ENCODE data around the gene DALRD3.

DALRD3 gene

GRCh38 chr3:49028673-49029562 is 10.5 kb upstream of the DALRD3 start, which contains the start of gene IMPDH2:
Gene IMPDH2 (minus strand): TSS chr3:49029398. CDS start chr3:49029350, 48 bp downstream.
- Histone ChIP-seq H3K27ac (ENCODE audit: low read length) (peak within 1 kb of the TSS; percentile 92), H3K4me1 (ENCODE audit: control insufficient read depth in 1 of 2, insufficient read depth in 2 of 2, low read length in 2 of 2) (peaks cover 12 to 14% of the 10 kb centered on the region in 2 donors), H3K36me3 (ENCODE audit: control insufficient read depth in 1 of 2, insufficient read depth in 2 of 2, low read length in 2 of 2) (peaks cover 54 to 58% of the 10 kb centered on the region in 2 donors), H3K9me3 (ENCODE audit: control insufficient read depth in 1 of 2, low read length in 2 of 2) (no peaks in the 10 kb centered on the region), H3K27me3 (ENCODE audit: low read depth, low read length) (no peaks in the 10 kb centered on the region), H3K4me3 (ENCODE audit: low read depth in 1 of 2, low read length in 2 of 2) (peak within 1 kb of the TSS; percentile 71 to 78)

- peak overlapping the region; percentile 71 to 78 for H3K4me3 ChIP-seq (ENCODE audit: low read depth in 1 of 2, low read length in 2 of 2)
- H3K36me3 ChIP-seq (ENCODE audit: control insufficient read depth in 1 of 2, insufficient read depth in 2 of 2, low read length in 2 of 2), result peaks cover 56 to 61% of the 10 kb centered on the region in 2 donors
- peaks cover 12 to 20% of the 10 kb centered on the region in 2 donors for H3K4me1 ChIP-seq (ENCODE audit: control insufficient read depth in 1 of 2, insufficient read depth in 2 of 2, low read length in 2 of 2)
Measured at GRCh38 chr3:49028298-49028672, 9.9 kb upstream of the DALRD3 start.

DNA sequence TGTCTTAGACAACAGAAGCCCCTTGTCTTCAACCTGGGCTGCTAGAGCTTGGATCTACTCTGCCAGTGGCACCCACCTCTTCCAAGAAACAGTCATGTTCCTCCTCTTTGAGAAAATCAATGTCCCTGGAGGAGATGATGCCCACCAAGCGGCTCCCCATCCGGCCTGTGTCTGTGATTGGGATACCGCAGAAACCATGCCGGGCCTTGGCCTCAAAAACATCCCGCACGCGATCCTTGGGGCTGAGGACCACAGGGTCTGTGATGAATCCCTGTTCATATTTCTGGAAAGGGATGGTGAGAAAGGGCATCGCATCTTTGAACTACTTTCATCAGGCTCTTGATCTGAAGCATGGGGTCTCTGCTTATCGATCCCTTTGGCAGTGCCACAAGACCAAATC is 9.3 kb upstream of the DALRD3 start:
- Histone ChIP-seq H3K4me1 (ENCODE audit: control insufficient read depth in 1 of 2, insufficient read depth in 2 of 2, low read length in 2 of 2) (peaks cover 18 to 22% of the 10 kb centered on the region in 2 donors), H3K4me3 (ENCODE audit: low read depth in 1 of 2, low read length in 2 of 2) (no peak overlapping the region), H3K36me3 (ENCODE audit: control insufficient read depth in 1 of 2, insufficient read depth in 2 of 2, low read length in 2 of 2) (peaks cover 53 to 56% of the 10 kb centered on the region in 2 donors), H3K27me3 (ENCODE audit: low read depth, low read length) (no peaks in the 10 kb centered on the region), H3K27ac (ENCODE audit: low read length) (no peak overlapping the region), H3K9me3 (ENCODE audit: control insufficient read depth in 1 of 2, low read length in 2 of 2) (no peaks in the 10 kb centered on the region)

More at GRCh38 chr3:49028298-49028672, 9.9 kb upstream of the DALRD3 start:
- H3K27ac ChIP-seq (ENCODE audit: low read length), result peak overlapping the region; percentile 92
- no peaks in the 10 kb centered on the region for H3K9me3 ChIP-seq (ENCODE audit: control insufficient read depth in 1 of 2, low read length in 2 of 2)
- no peaks in the 10 kb centered on the region for H3K27me3 ChIP-seq (ENCODE audit: low read depth, low read length)

DNA sequence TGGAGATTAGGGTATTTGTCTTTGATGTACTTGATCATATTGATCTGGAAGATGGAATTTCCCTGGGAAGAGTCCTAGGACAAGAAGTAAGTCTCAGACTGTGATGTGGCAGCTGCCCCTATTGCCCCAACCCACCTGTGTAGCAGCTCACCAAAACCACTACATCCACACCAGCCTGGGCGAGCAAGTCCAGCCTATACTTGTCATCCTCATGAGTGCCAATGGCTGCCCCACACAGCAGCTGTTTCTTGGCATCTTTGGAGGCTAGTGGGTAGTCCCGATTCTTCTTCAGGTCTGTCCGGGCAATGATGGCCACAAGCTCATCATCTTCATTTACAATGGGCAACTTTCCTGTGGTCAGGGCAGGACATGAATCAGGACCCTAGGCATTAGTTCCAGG is 8.2 kb upstream of the DALRD3 start:
- H3K4me3 ChIP-seq (ENCODE audit: low read depth in 1 of 2, low read length in 2 of 2), result no peak overlapping the region
- H3K4me1 ChIP-seq (ENCODE audit: control insufficient read depth in 1 of 2, insufficient read depth in 2 of 2, low read length in 2 of 2), result peaks cover 18 to 24% of the 10 kb centered on the region in 2 donors
- peaks cover 42 to 45% of the 10 kb centered on the region in 2 donors for H3K36me3 ChIP-seq (ENCODE audit: control insufficient read depth in 1 of 2, insufficient read depth in 2 of 2, low read length in 2 of 2)
- H3K27ac ChIP-seq (ENCODE audit: low read length), result no peak overlapping the region
- H3K9me3 ChIP-seq (ENCODE audit: control insufficient read depth in 1 of 2, low read length in 2 of 2), result no peaks in the 10 kb centered on the region
- no peaks in the 10 kb centered on the region for H3K27me3 ChIP-seq (ENCODE audit: low read depth, low read length)

- Histone ChIP-seq H3K27me3 (ENCODE audit: low read depth, low read length) (no peaks in the 10 kb centered on the region), H3K27ac (ENCODE audit: low read length) (no peak overlapping the region), H3K4me1 (ENCODE audit: control insufficient read depth in 1 of 2, insufficient read depth in 2 of 2, low read length in 2 of 2) (peaks cover 18 to 24% of the 10 kb centered on the region in 2 donors), H3K4me3 (ENCODE audit: low read depth in 1 of 2, low read length in 2 of 2) (no peak overlapping the region), H3K9me3 (ENCODE audit: control insufficient read depth in 1 of 2, low read length in 2 of 2) (no peaks in the 10 kb centered on the region), H3K36me3 (ENCODE audit: control insufficient read depth in 1 of 2, insufficient read depth in 2 of 2, low read length in 2 of 2) (peaks cover 37 to 41% of the 10 kb centered on the region in 2 donors)
Measured at GRCh38 chr3:49025793-49026520, 7.6 kb upstream of the DALRD3 start.

GRCh38 chr3:49025005-49025792 is 6.8 kb upstream of the DALRD3 start:
- no peaks in the 10 kb centered on the region for H3K9me3 ChIP-seq (ENCODE audit: control insufficient read depth in 1 of 2, low read length in 2 of 2)
- H3K4me3 ChIP-seq (ENCODE audit: low read depth in 1 of 2, low read length in 2 of 2), result no peak overlapping the region
- peaks cover 18 to 30% of the 10 kb centered on the region in 2 donors for H3K4me1 ChIP-seq (ENCODE audit: control insufficient read depth in 1 of 2, insufficient read depth in 2 of 2, low read length in 2 of 2)
- no peaks in the 10 kb centered on the region for H3K27me3 ChIP-seq (ENCODE audit: low read depth, low read length)
- H3K36me3 ChIP-seq (ENCODE audit: control insufficient read depth in 1 of 2, insufficient read depth in 2 of 2, low read length in 2 of 2), result peaks cover 34 to 36% of the 10 kb centered on the region in 2 donors
- no peak overlapping the region for H3K27ac ChIP-seq (ENCODE audit: low read length)

GRCh38 chr3:49024449-49024848 is 6.1 kb upstream of the DALRD3 start:
- Histone ChIP-seq H3K36me3 (ENCODE audit: control insufficient read depth in 1 of 2, insufficient read depth in 2 of 2, low read length in 2 of 2) (peaks cover 34 to 35% of the 10 kb centered on the region in 2 donors), H3K4me3 (ENCODE audit: low read depth in 1 of 2, low read length in 2 of 2) (no peak overlapping the region), H3K27ac (ENCODE audit: low read length) (no peak overlapping the region), H3K9me3 (ENCODE audit: control insufficient read depth in 1 of 2, low read length in 2 of 2) (no peaks in the 10 kb centered on the region), H3K27me3 (ENCODE audit: low read depth, low read length) (no peaks in the 10 kb centered on the region), H3K4me1 (ENCODE audit: control insufficient read depth in 1 of 2, insufficient read depth in 2 of 2, low read length in 2 of 2) (peaks cover 18 to 37% of the 10 kb centered on the region in 2 donors)

- peaks cover 17 to 41% of the 10 kb centered on the region in 2 donors for H3K4me1 ChIP-seq (ENCODE audit: control insufficient read depth in 1 of 2, insufficient read depth in 2 of 2, low read length in 2 of 2)
- H3K4me3 ChIP-seq (ENCODE audit: low read depth in 1 of 2, low read length in 2 of 2), result no peak overlapping the region
- no peak overlapping the region for H3K27ac ChIP-seq (ENCODE audit: low read length)
- no peaks in the 10 kb centered on the region for H3K27me3 ChIP-seq (ENCODE audit: low read depth, low read length)
- H3K9me3 ChIP-seq (ENCODE audit: control insufficient read depth in 1 of 2, low read length in 2 of 2), result no peaks in the 10 kb centered on the region
- peaks cover 34 to 35% of the 10 kb centered on the region in 2 donors for H3K36me3 ChIP-seq (ENCODE audit: control insufficient read depth in 1 of 2, insufficient read depth in 2 of 2, low read length in 2 of 2)
Measured at GRCh38 chr3:49023775-49024174, 5.4 kb upstream of the DALRD3 start.

DNA sequence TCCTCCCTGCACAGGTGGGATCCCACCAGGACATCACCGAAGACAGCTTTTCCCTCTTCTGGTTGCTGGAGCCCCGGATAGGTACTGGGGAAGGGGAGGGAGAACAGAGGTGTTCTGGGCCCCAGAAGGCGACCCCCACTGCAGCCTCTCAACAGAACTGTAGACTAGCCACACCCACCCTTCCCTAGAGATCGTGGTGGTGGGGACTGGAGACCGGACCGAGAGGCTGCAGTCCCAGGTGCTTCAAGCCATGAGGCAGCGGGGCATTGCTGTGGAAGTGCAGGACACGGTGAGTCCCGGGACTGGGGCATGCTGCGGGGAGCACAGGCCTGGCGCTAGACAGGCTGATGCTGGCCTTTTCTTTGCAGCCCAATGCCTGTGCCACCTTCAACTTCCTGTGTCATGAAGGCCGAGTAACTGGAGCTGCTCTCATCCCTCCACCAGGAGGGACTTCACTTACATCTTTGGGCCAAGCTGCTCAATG is 4.3 kb upstream of the DALRD3 start:
- H3K9me3 ChIP-seq (ENCODE audit: control insufficient read depth in 1 of 2, low read length in 2 of 2), result no peaks in the 10 kb centered on the region
- H3K36me3 ChIP-seq (ENCODE audit: control insufficient read depth in 1 of 2, insufficient read depth in 2 of 2, low read length in 2 of 2), result peaks cover 34 to 35% of the 10 kb centered on the region in 2 donors
- no peaks in the 10 kb centered on the region for H3K27me3 ChIP-seq (ENCODE audit: low read depth, low read length)
- peaks cover 7 to 35% of the 10 kb centered on the region in 2 donors for H3K4me1 ChIP-seq (ENCODE audit: control insufficient read depth in 1 of 2, insufficient read depth in 2 of 2, low read length in 2 of 2)
- peak overlapping the region; percentile 90 to 92 for H3K4me3 ChIP-seq (ENCODE audit: low read depth in 1 of 2, low read length in 2 of 2)
- H3K27ac ChIP-seq (ENCODE audit: low read length), result peak overlapping the region; percentile 94

- Histone ChIP-seq H3K4me3 (ENCODE audit: low read depth in 1 of 2, low read length in 2 of 2) (peak within 1 kb of the TSS; percentile 90 to 92), H3K4me1 (ENCODE audit: control insufficient read depth in 1 of 2, insufficient read depth in 2 of 2, low read length in 2 of 2) (peaks cover 10 to 42% of the 10 kb centered on the region in 2 donors), H3K36me3 (ENCODE audit: control insufficient read depth in 1 of 2, insufficient read depth in 2 of 2, low read length in 2 of 2) (peaks cover 34 to 35% of the 10 kb centered on the region in 2 donors), H3K9me3 (ENCODE audit: control insufficient read depth in 1 of 2, low read length in 2 of 2) (no peaks in the 10 kb centered on the region), H3K27ac (ENCODE audit: low read length) (peak within 1 kb of the TSS; percentile 94), H3K27me3 (ENCODE audit: low read depth, low read length) (no peaks in the 10 kb centered on the region)
Measured at GRCh38 chr3:49021813-49022687, 3.7 kb upstream of the DALRD3 start, which contains the start of gene NDUFAF3. Gene NDUFAF3 (plus strand): TSS chr3:49022121. CDS start chr3:49022145, 24 bp downstream.
